Kidney glomerular epithelial cell (primary cell): ENCODE data around the gene TMEM109.
A peak's percentile ranks its signal among the peaks of the same experiment; 100 is the strongest.

Source experiments
- DNase-seq: peaks from one replicate; lab custom pipeline; 2025; lab: John Stamatoyannopoulos, UW

The TMEM109 gene

GRCh38 chr11:60913793-60914632 is at the start of gene TMEM109:
Gene TMEM109 (plus strand): TSS chr11:60914158. CDS start chr11:60919694, 5,536 bp downstream.
- peak; percentile 86 for DNase-seq

GRCh38 chr11:60864856-60865513 is 49.0 kb upstream of the TMEM109 start:
- no peak for DNase-seq

GRCh38 chr11:60866911-60867870 is 46.8 kb upstream of the TMEM109 start, which contains the start of gene ZP1:
Gene ZP1 (plus strand): TSS chr11:60867542. CDS start chr11:60867562, 20 bp downstream.
- no peak for DNase-seq

GRCh38 chr11:60867871-60868681 is 45.9 kb upstream of the TMEM109 start:
- no peak for DNase-seq

GRCh38 chr11:60868682-60869450 is 45.1 kb upstream of the TMEM109 start:
- DNase-seq = no peak

- DNase-seq = no peak
Measured at GRCh38 chr11:60869451-60869825, 44.5 kb upstream of the TMEM109 start.

- DNase-seq = no peak
Measured at GRCh38 chr11:60870276-60870675, 43.7 kb upstream of the TMEM109 start.

GRCh38 chr11:60870733-60871377 is 43.1 kb upstream of the TMEM109 start:
- no peak for DNase-seq

GRCh38 chr11:60871378-60872061 is 42.4 kb upstream of the TMEM109 start:
- no peak for DNase-seq

GRCh38 chr11:60872124-60872960 is 41.6 kb upstream of the TMEM109 start:
- DNase-seq = no peak

- DNase-seq = peak; percentile 20
Measured at GRCh38 chr11:60872961-60873524, 40.9 kb upstream of the TMEM109 start.

- no peak for DNase-seq
Measured at GRCh38 chr11:60873533-60873932, 40.4 kb upstream of the TMEM109 start.

GRCh38 chr11:60874421-60875365 is 39.3 kb upstream of the TMEM109 start:
- no peak for DNase-seq

GRCh38 chr11:60875366-60876167 is 38.4 kb upstream of the TMEM109 start:
- DNase-seq = no peak

GRCh38 chr11:60876168-60876485 is 37.8 kb upstream of the TMEM109 start:
- no peak for DNase-seq
